SK-N-MC (cell line): ENCODE measurements around the gene ARID4B.

Experiments used
- EZH2 ChIP-seq: fragments of 200-600 bp; sonication (generic); IDR thresholded peaks from one replicate; pipeline ENCODE4 v1.6.1; 2017; ENCODE audit warnings: antibody characterized with exemption
- POLR2AphosphoS5 ChIP-seq: IDR thresholded peaks from 2 replicates; pipeline ENCODE4 v1.6.1; 2012; ENCODE audit warnings: mild to moderate bottlenecking, low read depth, low read length, borderline replicate concordance

DNA sequence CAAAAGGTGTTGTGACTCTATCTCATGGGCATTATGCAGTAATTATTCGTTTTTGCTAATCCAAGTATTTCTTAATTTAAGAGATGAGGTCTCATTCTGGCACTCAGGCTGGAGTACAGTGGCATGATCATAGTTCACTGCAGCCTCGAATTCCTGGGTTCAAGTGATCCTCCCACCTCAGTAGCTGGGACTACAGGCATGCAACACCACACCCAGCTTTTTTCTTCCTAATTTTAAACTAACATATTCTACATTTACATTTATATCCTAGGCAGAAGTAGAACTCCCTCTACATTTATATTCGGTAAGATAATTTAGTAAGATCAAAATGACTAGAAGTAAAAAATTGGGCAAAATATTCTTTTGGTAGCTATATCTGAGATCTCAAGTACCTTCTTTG lies 116.5 kb downstream of the ARID4B start:
- TF ChIP-seq POLR2AphosphoS5 (no peak), EZH2 (no peak)
